ENCODE results near the gene PRCD.

The PRCD gene

DNA sequence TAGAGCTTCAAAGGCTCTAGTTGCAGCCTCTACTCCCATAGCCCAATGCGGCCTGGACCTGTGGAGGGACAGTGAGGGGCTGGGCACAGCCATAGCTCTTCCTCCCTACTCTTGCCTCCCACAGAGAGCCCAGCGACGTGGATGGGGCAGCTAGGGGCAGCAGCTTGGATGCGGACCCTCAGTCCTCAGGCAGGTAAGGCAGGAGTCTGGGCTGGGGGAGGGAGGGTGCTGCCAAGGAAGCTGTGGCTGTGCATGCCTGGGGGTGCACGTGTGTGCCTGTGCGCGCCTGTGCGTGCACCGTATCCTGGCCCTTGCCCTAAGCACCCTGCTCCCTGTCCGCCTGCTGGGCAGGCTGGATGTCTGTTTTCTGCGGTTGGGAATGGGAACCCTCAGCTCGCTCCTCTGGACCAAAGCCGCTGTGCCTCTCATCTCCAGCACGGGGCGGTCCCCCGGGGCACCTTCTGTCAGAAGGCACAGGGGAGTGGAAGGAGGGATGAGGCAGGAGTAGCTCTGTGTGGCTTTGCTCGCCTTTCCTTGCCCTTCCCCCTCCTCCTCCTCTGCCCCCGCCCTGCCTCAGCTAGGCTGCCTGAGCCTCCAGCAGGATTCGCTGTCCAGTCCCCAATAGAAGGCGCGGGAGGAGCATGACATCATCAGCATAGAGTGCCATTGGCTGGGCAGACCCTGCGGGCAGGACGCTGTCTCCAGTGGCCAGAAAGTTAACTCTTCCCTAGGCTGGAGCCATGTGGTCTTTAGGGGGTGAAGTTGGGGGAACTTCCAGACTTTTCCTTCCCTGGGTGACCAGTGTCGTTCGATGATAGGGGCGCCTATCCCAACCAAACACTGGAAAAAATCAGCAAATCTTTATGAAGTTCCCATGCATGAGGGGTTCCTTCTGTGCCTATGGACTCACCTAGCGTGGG, 797 bp downstream of the PRCD start:
- DNase-seq (ENCODE audit: low read depth, low spot score): no peak

- DNase-seq (ENCODE audit: low read depth, low spot score): no peak
Measured at GRCh38 chr17:76541739-76542454, 2.1 kb downstream of the PRCD start.

- no peak for DNase-seq (ENCODE audit: low read depth, low spot score)
Measured at GRCh38 chr17:76542566-76542971, 2.7 kb downstream of the PRCD start.

GRCh38 chr17:76542984-76543383, 3.1 kb downstream of the PRCD start:
- no peak for DNase-seq (ENCODE audit: low read depth, low spot score)

GRCh38 chr17:76543482-76543825, 3.6 kb downstream of the PRCD start:
- no peak for DNase-seq (ENCODE audit: low read depth, low spot score)

DNA sequence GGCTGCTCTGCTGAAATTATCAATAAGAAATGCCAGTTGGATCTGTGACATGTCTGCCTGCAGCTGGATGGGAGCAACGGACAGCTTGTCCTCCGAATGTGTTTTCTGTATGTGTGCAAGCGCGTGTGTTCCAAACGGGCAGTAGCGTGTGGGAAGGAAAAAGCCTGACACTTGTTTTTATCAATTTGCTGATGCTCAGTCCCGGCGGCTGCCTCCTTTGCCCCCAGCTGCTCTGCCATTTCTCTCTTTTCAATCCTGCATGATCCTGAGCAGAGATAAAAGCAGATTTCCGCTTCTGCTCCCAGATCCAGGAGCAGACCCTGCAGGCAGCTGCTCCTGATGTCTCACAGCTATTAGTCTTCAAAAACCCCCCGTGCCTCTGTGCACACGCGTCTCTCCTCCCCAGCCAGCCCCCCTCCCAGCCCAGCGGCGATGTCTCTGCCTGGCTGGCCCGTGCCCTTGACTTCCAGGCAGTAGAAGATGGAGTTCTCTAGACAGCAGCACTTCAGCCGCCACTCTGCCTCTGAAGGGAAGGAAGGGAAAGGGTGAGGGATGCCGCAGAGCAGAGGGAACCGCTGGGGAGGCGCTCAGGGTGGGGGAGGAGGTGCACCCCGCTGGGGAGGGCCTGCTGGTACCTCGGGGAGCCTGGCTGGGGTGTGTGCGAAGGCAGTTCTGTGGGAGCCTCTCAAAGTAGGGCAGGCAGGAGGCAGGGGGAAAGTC, 4.1 kb downstream of the PRCD start:
- no peak for DNase-seq (ENCODE audit: low read depth, low spot score)

- DNase-seq (ENCODE audit: low read depth, low spot score): no peak
Measured at GRCh38 chr17:76544546-76545365, 4.9 kb downstream of the PRCD start.

DNA sequence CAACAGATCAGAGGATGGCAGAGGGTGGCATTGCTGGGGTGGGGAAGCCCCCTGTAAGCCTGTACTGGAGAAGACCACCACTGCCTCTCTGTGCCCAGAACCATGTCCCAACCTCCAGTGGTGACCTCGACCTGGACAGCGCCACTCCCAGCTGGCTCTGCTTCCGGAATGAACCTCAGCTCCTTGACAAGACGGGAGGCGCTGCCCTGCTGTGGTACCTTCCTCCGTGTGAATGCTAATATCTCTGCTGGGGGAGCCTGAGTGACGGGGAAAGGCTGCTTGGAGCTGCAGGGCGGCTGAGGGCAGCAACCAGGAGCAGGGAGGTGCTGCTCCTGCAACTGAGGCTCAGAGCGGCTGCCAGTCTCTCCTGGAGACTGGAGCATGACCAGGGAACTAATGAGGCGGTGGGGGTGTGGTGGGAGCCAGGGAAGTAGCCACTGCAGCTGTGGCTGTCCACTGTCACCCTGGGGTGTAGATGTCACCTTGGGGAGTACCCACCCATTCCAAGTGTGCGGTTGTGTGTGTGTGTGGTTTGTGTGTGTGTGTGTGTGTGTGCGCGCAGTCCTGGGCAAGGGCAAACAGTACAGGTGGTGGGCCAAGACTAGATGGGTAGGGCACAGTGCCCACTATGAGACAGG, 6.2 kb downstream of the PRCD start:
- no peak for DNase-seq (ENCODE audit: low read depth, low spot score)

DNA sequence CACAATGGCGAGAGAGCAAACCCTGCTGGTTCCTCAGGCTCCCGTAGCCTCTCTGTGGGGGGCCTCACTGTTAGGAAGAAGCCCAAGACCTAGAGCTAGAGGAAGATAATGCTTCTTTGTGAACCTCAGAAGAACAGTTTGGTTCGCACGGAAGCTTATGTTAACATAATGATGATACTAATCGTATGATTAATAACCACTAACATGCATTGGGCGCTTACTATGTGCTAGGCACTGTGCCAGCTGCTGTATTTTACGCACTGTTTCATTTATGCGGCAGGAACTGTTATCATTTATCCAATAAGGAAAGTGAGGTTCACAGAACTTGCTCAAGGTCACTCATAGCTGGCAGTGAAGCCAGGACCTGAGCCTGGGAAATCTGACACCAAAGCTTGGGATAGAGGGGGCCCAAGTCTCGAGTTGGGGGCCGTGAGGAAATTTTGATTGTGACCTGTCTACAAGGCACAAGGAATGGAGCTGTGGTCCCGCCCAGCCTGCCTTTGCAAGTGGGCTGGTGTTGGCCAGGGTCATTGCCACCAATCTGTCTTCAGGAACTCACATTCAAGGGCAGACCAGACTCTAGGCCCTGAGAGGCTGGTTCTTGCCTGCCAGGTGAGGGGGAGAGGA, 6.8 kb downstream of the PRCD start:
- no peak for DNase-seq (ENCODE audit: low read depth, low spot score)

- DNase-seq (ENCODE audit: low read depth, low spot score): no peak
Measured at GRCh38 chr17:76547183-76547641, 7.4 kb downstream of the PRCD start.

DNA sequence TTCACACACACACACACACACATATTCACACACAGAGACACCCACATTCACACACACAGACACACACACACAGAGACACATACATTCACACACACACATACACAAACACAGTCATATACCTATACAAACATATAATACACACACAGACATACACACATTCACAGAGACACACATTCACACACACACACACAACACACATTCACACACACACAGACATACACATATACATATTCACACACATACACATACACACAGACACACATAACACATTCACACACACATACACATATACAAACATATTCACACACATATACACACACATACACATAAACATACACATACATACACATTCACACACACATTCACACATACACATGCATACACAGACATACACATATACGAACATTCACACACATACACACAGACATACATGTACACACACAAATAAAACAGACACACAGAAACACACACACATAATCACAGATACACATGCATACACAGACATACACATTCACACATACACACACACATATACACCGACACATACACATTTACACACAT, 7.9 kb downstream of the PRCD start:
- DNase-seq (ENCODE audit: low read depth, low spot score): no peak

GRCh38 chr17:76548378-76549214, 8.8 kb downstream of the PRCD start:
- no peak for DNase-seq (ENCODE audit: low read depth, low spot score)

GRCh38 chr17:76549215-76549518, 9.3 kb downstream of the PRCD start:
- DNase-seq (ENCODE audit: low read depth, low spot score): no peak

- no peak for DNase-seq (ENCODE audit: low read depth, low spot score)
Measured at GRCh38 chr17:76549539-76549938, 9.7 kb downstream of the PRCD start.

DNA sequence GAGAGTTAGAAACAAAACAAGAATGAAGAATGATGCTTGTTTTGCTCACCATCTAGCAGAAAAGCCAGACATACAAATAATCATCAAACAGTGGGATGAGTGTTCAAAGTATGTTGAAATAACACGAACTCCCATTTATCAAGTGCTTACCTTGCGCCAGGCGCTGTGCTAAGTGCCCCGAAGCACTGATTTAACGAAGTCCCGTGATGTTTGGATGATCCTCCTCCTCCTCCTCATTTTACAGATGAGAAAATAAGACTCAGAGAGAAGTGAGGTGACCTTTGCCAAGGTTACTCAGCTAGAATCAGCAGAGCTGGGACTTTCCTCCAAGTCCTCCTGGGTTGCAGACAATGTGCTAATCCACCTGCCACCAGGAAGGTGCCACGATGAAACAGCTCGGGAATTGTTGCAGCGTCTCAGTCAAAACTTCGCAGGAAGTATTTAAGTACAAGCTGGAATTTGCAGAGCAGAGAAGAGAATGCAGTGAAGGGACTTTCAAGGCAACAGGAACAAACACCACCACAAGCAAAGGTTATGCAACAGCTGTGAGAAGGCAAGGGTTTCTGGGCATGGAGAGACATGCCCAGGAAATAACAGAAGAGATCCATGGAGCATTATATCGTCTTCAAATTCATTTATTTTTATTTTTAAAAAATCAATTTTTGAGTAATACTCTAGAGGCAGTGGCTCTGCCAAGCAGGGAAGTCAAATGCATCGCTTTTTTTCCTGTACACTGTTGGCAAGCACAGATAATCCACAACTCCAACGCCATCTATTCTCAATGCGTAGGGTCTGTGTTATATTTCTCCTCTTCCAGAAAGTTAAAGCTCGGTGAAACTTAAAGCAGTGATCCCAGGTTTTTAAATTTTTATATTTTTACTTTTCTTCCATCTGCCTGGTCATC, 11.1 kb downstream of the PRCD start:
- DNase-seq (ENCODE audit: low read depth, low spot score): no peak

GRCh38 chr17:76551685-76552084, 11.8 kb downstream of the PRCD start:
- no peak for DNase-seq (ENCODE audit: low read depth, low spot score)

- DNase-seq (ENCODE audit: low read depth, low spot score): no peak
Measured at GRCh38 chr17:76553178-76553908, 13.5 kb downstream of the PRCD start.

DNA sequence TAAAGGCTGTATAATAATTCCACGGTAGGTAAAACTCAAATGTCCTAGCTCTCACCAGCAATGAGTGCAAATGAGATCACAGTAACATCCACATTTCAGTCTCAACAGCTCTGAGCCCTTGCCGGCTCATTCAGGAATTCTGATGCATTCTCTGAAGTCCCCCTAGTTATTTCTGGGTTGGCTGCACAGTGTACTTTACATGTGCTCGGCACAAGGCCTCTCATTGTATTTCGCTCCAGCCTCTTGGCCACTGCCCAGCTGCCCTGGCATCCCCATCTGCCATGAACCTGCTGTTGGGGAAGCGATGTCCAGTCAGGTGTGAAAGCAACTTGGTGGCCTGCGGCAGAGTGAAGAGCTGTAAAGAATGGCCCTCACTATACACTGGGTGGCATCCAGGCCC, 14.3 kb downstream of the PRCD start:
- DNase-seq (ENCODE audit: low read depth, low spot score): no peak

Measured in activated CD4-positive, CD25-positive, alpha-beta regulatory T cell treated with anti-CD3 and anti-CD28 coated beads, Interleukin-2, amount 50 U/mL, for 16 hours (primary cell).